ENCODE data around the gene SH3GL2.

GRCh38 chr9:17772223-17772622 is 193.4 kb downstream of the SH3GL2 start:
- TF ChIP-seq CTCF (IDR thresholded peaks at IDR 0.05) (no peak), POLR2A (IDR thresholded peaks at IDR 0.05) (no peak)
